IPS-15b (cell line): ENCODE measurements around the gene PRSS27.
"Not testable (repeated sequence)": the region's sequence is repeated elsewhere in the genome, so short reads cannot be mapped to it uniquely, and the experiment has no call there.

Experiments
- H3K27me3 ChIP-seq: one replicate; pipeline ENCODE4 v1.6.1; 2013; ENCODE audit warnings: low read length; ENCODE audit not compliant: control insufficient read depth, insufficient read depth
- H3K36me3 ChIP-seq: one replicate; pipeline ENCODE4 v1.6.1; 2013; ENCODE audit warnings: low read length; ENCODE audit not compliant: control insufficient read depth, insufficient read depth
- H3K4me1 ChIP-seq: one replicate; pipeline ENCODE4 v1.6.1; 2013; ENCODE audit warnings: mild to moderate bottlenecking, low read length; ENCODE audit not compliant: control insufficient read depth, insufficient read depth
- H3K4me3 ChIP-seq: one replicate; pipeline ENCODE4 v1.5.1; 2013; ENCODE audit warnings: low read depth, low read length
- H3K9ac ChIP-seq: one replicate; pipeline ENCODE4 v1.6.1; 2013; ENCODE audit warnings: low read depth, mild to moderate bottlenecking, low read length
- H3K9me3 ChIP-seq: one replicate; pipeline ENCODE4 v1.6.1; 2013; ENCODE audit warnings: mild to moderate bottlenecking, low read length; ENCODE audit not compliant: control insufficient read depth, insufficient read depth

Gene PRSS27

GRCh38 chr16:2670017-2670416, 50.0 kb downstream of the PRSS27 start:
- H3K36me3 ChIP-seq, H3K9me3 ChIP-seq, H3K27me3 ChIP-seq, H3K9ac ChIP-seq, H3K4me1 ChIP-seq, H3K4me3 ChIP-seq: not testable (repeated sequence)

GRCh38 chr16:2669587-2669986, 50.4 kb downstream of the PRSS27 start:
- H3K9ac ChIP-seq, H3K9me3 ChIP-seq, H3K4me1 ChIP-seq, H3K36me3 ChIP-seq, H3K27me3 ChIP-seq, H3K4me3 ChIP-seq: not testable (repeated sequence)

GRCh38 chr16:2666671-2667070, 53.4 kb downstream of the PRSS27 start:
- not testable (repeated sequence) for H3K27me3 ChIP-seq, H3K4me1 ChIP-seq, H3K4me3 ChIP-seq, H3K9ac ChIP-seq, H3K9me3 ChIP-seq, H3K36me3 ChIP-seq

GRCh38 chr16:2664574-2664982, 55.4 kb downstream of the PRSS27 start:
- no peaks in the 10 kb centered on the region for H3K4me1 ChIP-seq
- no peak overlapping the region for H3K9ac ChIP-seq
- no peaks in the 10 kb centered on the region for H3K9me3 ChIP-seq
- no peak overlapping the region for H3K4me3 ChIP-seq
- no peaks in the 10 kb centered on the region for H3K27me3 ChIP-seq
- no peaks in the 10 kb centered on the region for H3K36me3 ChIP-seq

- Histone ChIP-seq H3K4me1 (no peaks in the 10 kb centered on the region), H3K27me3 (no peaks in the 10 kb centered on the region), H3K9me3 (no peaks in the 10 kb centered on the region), H3K36me3 (no peaks in the 10 kb centered on the region), H3K9ac (no peak overlapping the region), H3K4me3 (no peak overlapping the region)
Measured at GRCh38 chr16:2663553-2664546, 56.2 kb downstream of the PRSS27 start.
